HG03064 (cell line): Measurements from ENCODE around the gene LOC128125822.
A peak's percentile ranks its signal among the peaks of the same experiment; 100 is the strongest.
"Not testable (repeated sequence)": the region's sequence is repeated elsewhere in the genome, so short reads cannot be mapped to it uniquely, and the experiment has no call there.

Source experiments
- ATAC-seq: cut with Tn5 transposase; IDR thresholded peaks from one replicate; pipeline ENCODE4 v1.9.1; 2021; ENCODE audit warnings: low read depth; ENCODE audit not compliant: unreplicated experiment

LOC128125822 gene

DNA sequence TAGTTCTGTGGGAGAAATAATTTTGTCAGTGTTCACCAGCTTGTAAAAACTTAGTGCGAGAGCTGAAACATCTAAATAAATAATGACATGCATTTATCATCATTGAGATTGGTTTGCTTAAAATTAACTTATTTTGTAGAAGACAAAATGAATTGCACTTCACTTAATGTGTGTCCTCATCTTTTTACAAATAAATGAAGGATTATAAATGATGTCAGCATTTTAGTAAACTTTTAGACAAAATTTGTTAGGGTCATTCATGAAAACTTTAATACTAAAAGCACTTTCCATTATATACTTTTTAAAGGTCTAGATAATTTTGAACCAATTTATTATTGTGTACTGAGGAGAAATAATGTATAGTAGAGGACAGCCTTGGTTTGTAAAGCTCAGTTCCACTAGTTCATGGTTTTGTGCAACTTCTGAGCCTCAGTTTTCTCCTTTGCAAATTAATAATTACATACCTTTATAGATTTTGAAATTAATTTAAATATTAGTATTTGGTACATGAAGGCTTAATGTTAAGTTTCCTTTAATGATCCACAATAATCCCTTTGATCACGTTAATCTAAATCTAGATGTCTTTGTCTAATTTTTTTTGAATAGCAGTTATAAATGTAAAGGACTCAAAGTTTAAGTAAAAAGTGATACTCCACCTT is 9.2 kb downstream of the LOC128125822 start:
- no peak for ATAC-seq

- no peak for ATAC-seq
These were observed 10.4 kb downstream of the LOC128125822 start for GRCh38 chr6:63582579-63583231.

- ATAC-seq: no peak
These were observed 11.8 kb downstream of the LOC128125822 start for GRCh38 chr6:63584125-63584514.

- no peak for ATAC-seq
These were observed 12.3 kb downstream of the LOC128125822 start for GRCh38 chr6:63584566-63584965.

DNA sequence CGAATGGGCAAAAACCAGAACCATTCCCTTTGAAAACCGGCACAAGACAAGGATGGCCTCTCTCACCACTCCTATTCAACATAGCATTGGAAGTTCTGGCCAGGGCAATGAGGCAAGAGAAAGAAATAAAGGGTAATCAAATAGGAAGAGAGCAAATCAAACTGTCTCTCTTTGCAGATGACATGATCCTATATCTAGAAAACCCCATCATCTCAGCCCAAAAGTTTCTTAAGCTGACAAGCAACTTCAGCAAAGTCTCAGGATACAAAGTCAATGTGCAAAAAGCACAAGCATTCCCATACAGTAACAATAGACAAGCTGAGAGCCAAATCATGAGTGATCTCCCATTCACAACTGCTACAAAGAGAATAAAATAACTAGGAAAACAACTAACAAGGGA is 13.4 kb downstream of the LOC128125822 start:
- ATAC-seq: not testable (repeated sequence)

DNA sequence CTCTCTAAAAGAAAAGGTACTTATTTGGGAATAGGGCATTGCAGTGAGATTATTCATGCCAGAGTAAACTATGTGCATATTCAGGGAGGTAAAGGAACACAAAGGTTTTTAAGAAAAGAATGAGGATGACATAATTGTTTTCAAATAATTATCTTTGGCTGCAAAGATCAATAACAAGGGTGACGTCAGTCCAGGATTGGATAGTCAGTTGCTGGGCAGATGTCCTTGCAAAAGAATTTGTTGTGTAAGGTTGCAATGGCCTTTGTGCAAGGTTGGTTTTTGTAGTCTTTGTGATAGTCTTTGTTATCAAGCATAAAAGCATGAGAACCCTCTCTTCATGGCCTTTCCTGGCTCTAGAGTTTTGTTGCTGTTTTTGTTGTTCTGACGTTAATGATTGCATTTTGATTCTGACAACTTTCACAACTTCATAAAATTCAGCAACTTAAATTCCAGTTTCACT is 17.7 kb downstream of the LOC128125822 start:
- ATAC-seq: no peak

DNA sequence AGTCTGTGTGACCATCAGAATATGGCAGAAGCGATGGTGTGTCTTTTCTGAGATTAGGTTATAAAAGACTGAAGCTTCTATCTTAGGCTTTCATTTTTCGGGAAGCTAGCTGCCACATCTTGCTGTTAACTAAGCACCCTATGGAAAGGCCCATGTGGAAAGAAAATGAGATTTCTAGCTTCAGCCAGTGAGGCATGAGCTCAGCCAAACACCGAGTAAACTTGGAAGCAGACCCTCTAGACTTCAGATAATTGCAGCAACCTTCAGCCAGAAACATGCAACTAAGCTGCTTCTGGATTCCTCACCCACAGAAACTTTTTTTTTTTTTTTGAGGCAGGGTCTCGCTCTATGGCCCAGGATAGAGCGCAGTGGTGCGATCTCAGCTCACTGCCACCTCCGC is 20.6 kb downstream of the LOC128125822 start:
- no peak for ATAC-seq

- no peak for ATAC-seq
These were observed 25.1 kb downstream of the LOC128125822 start for GRCh38 chr6:63597141-63598048.

DNA sequence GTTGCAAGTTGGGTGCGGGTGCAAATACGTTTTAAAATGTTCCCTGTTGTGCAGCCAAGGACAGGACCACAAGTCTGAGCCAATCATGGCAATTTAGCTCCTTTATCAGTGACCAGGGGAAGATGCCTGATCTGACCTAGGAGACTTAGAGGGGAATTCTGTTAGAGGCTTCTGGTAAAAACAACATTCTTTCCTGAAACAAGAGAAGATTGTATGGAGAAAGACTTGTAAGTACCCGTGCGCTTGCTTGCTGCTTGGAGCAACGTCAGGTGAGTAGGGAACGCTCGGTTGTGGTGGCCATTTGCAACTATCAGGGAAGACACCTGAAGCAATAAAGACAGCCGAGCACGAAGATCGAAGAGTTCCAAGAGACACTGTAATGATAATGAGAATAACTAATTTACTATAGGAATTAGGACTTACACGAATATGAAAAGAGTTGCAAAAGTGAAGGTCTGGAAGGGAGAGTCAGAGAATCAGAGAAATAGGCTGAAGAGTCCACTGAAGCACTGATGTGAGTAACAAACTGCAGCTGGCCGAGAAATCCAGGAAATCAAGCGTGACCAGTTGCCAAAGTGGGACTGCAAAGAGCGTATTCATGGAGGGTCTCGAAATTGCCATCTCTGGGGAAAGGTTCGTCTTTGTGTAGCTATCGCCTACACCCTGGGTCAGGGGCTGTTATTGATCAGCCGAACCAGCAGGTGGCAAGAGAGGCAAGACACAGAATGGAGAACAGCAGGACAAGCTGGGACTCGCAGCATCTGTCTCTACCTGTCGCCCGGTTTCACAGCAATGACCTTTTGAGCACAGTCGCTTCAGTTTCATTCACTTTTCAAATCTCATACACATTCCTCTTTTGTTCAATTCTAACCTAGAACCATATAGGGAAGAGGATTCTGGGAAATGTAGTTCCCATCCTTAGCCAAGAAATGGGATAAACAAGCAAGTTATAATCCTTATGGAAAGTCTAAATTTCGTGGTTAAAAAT is 26.1 kb downstream of the LOC128125822 start:
- peak; percentile 99 for ATAC-seq

- ATAC-seq: no peak
These were observed 27.0 kb downstream of the LOC128125822 start for GRCh38 chr6:63599243-63599642.

DNA sequence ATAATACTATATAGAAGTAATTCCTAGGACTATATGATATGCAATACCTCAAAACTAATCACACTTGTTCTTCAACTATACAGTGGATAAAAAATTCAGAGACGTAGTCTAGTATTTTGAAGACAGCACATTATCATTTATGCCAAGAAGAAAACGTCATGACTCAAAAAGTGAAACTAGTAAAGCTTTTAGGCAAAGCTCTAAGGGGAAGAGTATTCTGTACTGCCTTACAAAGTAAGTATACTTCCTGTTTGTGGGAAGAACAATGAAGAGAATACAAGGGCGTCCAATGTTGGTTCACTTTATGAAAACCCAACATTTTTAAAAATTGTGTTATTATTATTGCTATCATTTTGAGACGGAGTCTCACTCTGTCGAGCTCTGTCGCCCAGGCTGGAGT is 27.9 kb downstream of the LOC128125822 start:
- no peak for ATAC-seq

GRCh38 chr6:63609231-63609630 is 37.0 kb downstream of the LOC128125822 start:
- no peak for ATAC-seq

GRCh38 chr6:63610944-63611343 is 38.7 kb downstream of the LOC128125822 start:
- ATAC-seq: no peak

DNA sequence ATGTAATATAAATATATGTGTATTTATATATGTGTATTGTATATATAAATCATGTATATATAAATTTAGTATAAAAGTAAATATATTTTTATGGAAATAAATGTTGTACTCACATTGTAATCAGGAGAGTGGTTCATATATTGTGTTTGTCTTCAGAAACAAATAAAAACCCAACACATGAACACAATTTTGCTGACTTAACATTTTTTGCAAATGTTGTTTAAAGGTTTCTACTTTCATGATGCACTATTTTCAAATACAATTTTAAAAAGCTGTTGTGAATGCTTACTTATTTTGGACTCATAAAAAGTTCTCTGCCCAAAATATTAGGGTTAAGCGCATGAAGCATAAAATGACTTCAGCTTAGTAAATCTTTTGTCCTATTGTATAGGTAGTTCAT is 39.3 kb downstream of the LOC128125822 start:
- no peak for ATAC-seq

DNA sequence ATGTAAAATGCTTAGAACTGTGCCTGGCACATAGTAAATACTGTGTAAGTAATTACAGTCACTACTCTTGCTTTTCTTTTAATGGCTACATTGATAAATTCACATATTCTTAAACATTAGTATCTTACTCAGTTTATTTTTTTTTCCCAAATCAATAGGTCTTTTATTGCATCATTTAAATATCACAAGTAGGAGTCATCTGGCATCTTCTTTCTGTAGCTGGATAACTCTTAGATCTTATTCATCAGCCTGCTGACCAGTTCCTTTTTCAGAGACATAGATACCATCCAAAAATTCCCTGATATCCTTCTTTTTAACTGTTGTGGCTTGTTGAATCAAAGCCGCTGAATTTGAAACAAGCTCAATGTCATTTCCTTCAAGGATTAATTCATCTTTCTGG is 43.3 kb downstream of the LOC128125822 start:
- no peak for ATAC-seq
